Spleen (tissue), 7 donors: ENCODE measurements around the gene FBXW5.

Experiments used
- POLR2AphosphoS5 ChIP-seq, 3 donors: sonication (generic); formaldehyde crosslinking; IDR thresholded peaks; one replicate each; pipeline ENCODE4 v1.5.1; 2017; ENCODE audit warnings: antibody characterized with exemption in 3 of 3
- TF ChIP-seq, protein P1 (sequence below), 11 experiments: fragments of 200-600 bp in 7 of 11; fragments of 450-650 bp in 4 of 11; sonication (generic) in 4 of 11; IDR thresholded peaks in 8 of 11; conservative IDR thresholded peaks in 3 of 11; 1 replicate in 7 of 11; 2 replicates in 4 of 11; pipeline versions ENCODE4 v1.4.0 to v1.8.0; 2016 to 2021; ENCODE audit warnings: antibody characterized with exemption in 11 of 11, inconsistent platforms in 4 of 11, mild to moderate bottlenecking in 1 of 11
- donor health status: DM: no; HTN: no; CAD: no; lungs with moderate emphysema.
- donor health status: DM: no; HTN: no; CAD: no.
- donor health status: DM: no; HTN: no; CAD: no.

DNA sequence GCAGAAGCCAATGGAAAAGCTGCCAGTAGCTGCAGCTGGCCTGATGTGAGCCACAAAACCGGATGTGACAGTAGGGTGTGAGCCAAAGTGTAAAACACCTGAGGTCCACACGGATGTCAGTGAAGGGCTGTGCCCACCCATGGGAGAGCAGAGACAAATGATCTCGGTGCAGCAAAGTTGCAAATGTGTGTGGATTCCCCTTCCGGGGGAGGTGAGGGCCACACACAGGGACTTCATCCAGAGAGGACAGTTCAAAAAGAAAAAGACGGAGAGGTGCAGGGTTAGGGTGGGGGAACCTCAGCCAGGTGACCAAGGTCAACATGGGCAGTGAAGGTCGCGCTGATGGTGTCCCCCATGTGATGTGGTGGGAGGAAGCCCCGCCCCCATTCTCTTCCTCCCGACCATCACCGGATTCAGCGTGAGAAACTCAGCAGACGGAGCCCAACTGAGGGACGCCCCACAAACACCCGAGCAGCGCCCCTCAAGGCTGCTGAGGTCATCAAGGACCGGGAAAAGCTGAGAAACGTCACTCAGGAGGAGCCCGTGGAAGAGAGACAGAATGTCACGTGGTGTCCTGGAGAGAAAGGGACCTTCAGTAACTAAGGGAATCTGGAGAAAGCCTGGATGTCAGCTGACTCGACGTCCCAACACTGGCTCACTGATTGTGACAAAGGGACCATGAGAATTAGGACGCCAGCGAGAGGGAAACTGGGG, 21.4 kb upstream of the FBXW5 start:
- TF ChIP-seq, protein P1, sequence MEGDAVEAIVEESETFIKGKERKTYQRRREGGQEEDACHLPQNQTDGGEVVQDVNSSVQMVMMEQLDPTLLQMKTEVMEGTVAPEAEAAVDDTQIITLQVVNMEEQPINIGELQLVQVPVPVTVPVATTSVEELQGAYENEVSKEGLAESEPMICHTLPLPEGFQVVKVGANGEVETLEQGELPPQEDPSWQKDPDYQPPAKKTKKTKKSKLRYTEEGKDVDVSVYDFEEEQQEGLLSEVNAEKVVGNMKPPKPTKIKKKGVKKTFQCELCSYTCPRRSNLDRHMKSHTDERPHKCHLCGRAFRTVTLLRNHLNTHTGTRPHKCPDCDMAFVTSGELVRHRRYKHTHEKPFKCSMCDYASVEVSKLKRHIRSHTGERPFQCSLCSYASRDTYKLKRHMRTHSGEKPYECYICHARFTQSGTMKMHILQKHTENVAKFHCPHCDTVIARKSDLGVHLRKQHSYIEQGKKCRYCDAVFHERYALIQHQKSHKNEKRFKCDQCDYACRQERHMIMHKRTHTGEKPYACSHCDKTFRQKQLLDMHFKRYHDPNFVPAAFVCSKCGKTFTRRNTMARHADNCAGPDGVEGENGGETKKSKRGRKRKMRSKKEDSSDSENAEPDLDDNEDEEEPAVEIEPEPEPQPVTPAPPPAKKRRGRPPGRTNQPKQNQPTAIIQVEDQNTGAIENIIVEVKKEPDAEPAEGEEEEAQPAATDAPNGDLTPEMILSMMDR (IDR thresholded peaks at IDR 0.05 in 8 of 11, conservative IDR thresholded peaks at IDR 0.05 in 3 of 11), result no peak
- TF ChIP-seq POLR2AphosphoS5 (IDR thresholded peaks at IDR 0.05), result peak in 1 of 3 donors; percentile 28
